OCI-LY7 (cell line): ENCODE measurements around the gene KIFC3. TPM values are rescaled to one million over a fixed set of nuclear protein-coding genes. Genes with fewer than 3 reads are reported as not detected.

Experiments
- BruUV-seq: library from RNA; stranded (reverse); fragments of 400-500 nt; replicated peaks from 2 replicates; lab custom pipeline; 2021; lab: Mats Ljungman, UMichigan
- CTCF ChIA-PET: fragments of 300-600 bp; sonication (Branson Sonifier 250); formaldehyde crosslinking; loops from one replicate; lab custom pipeline; 2022; ENCODE audit warnings: antibody characterized with exemption; ENCODE audit not compliant: unreplicated experiment; lab: Charles Lee
- POLR2A ChIA-PET: fragments of 300-600 bp; sonication (Branson Sonifier 250); formaldehyde crosslinking; loops from one replicate; lab custom pipeline; 2022; ENCODE audit warnings: antibody characterized with exemption; lab: Charles Lee
- DNase-seq: peaks from one replicate; pipeline ENCODE4 v3.0.0-alpha.2; 2015; ENCODE audit warnings: low spot score
- H2AFZ ChIP-seq: fragments of 200-600 bp; sonication (generic), shearing (Covaris generic); 2 replicates; pipeline ENCODE4 v1.6.1; 2014; ENCODE audit warnings: mild to moderate bottlenecking, antibody characterized with exemption, low read length, moderate library complexity
- H3K27ac ChIP-seq: fragments of 200-600 bp; sonication (generic); 2 replicates; pipeline ENCODE4 v1.5.1; 2014; ENCODE audit warnings: mixed run types, low read depth, mild to moderate bottlenecking, moderate library complexity, low read length, inconsistent platforms; ENCODE audit not compliant: poor library complexity, severe bottlenecking
- H3K36me3 ChIP-seq: fragments of 200-600 bp; sonication (generic); 2 replicates; pipeline ENCODE4 v1.6.1; 2014; ENCODE audit warnings: mild to moderate bottlenecking, antibody characterized with exemption, low read length, moderate library complexity, mixed read lengths; ENCODE audit not compliant: insufficient read depth
- H3K4me1 ChIP-seq: fragments of 200-600 bp; sonication (generic); 2 replicates; pipeline ENCODE4 v1.5.1; 2014; ENCODE audit warnings: mild to moderate bottlenecking, low read length; ENCODE audit not compliant: insufficient read depth, poor library complexity, severe bottlenecking
- H3K4me2 ChIP-seq: fragments of 200-600 bp; sonication (generic); 2 replicates; pipeline ENCODE4 v1.6.1; 2014; ENCODE audit warnings: mild to moderate bottlenecking, low read length
- H3K4me3 ChIP-seq: fragments of 200-600 bp; sonication (generic); 2 replicates; pipeline ENCODE4 v1.5.1; 2014; ENCODE audit warnings: mild to moderate bottlenecking, low read depth, low read length; ENCODE audit not compliant: poor library complexity, severe bottlenecking
- H3K79me2 ChIP-seq: fragments of 200-600 bp; sonication (generic); 2 replicates; pipeline ENCODE4 v1.6.1; 2016; ENCODE audit warnings: low read depth, mild to moderate bottlenecking, low read length, moderate library complexity, mixed read lengths; ENCODE audit not compliant: insufficient read depth
- H3K9me2 ChIP-seq: fragments of 200-600 bp; sonication (generic); 2 replicates; pipeline ENCODE4 v1.6.1; 2016; ENCODE audit warnings: mild to moderate bottlenecking, low read length, mixed read lengths; ENCODE audit not compliant: insufficient read depth
- H3K9me3 ChIP-seq: fragments of 200-600 bp; sonication (generic); 2 replicates; pipeline ENCODE4 v1.6.1; 2014; ENCODE audit warnings: mild to moderate bottlenecking, mixed run types, low read length, mixed read lengths
- H4K20me1 ChIP-seq: fragments of 200-600 bp; sonication (generic); 2 replicates; pipeline ENCODE4 v1.6.1; 2014; ENCODE audit warnings: mild to moderate bottlenecking, antibody characterized with exemption, low read length, moderate library complexity, mixed read lengths; ENCODE audit not compliant: insufficient read depth
- CTCF ChIP-seq: fragments of 200-600 bp; sonication (generic); conservative IDR thresholded peaks from 2 replicates; pipeline ENCODE4 v1.5.1; 2014; ENCODE audit warnings: mild to moderate bottlenecking, antibody characterized with exemption, low read length, moderate library complexity, mixed read lengths
- EZH2phosphoT487 ChIP-seq: fragments of 200-600 bp; sonication (generic); IDR thresholded peaks from 2 replicates; pipeline ENCODE4 v1.6.1; 2018; ENCODE audit warnings: low read depth, borderline replicate concordance, mild to moderate bottlenecking, mixed run types, antibody characterized with exemption, low read length, moderate library complexity, mixed read lengths
- intact Hi-C: fragments of 100-400 bp; cut with micrococcal nuclease; formaldehyde crosslinking; loops from one replicate; pipeline ENCODE4 v1.10.0; 2022; ENCODE audit not compliant: unreplicated experiment
- total RNA-seq, 2 experiments: library from RNA; depleted of rRNA in 1 of 2; stranded (reverse); fragments of >200 nt in 1 of 2; shearing (Covaris generic) in 1 of 2; gene quantifications; 2 replicates each; pipeline ENCODE4 v1.2.3, GENCODE V29; 2014 to 2022

KIFC3 gene
- total RNA-seq, 2 experiments from 2014 or later: 0.61 TPM; not detected in 1

- no peaks in the 10 kb centered on the region for H3K79me2 ChIP-seq
- no TSS peak for BruUV-seq
- no peaks in the 10 kb centered on the region for H3K9me3 ChIP-seq
- CTCF ChIA-PET: interaction anchor here (0.6 kb wide), 1 partner anchor 249 kb away, joined by 3 read pairs; no protein-coding TSS in a partner anchor
- no peaks in the 10 kb centered on the region for H4K20me1 ChIP-seq
- POLR2A ChIA-PET: no interaction called here
- H3K4me3 ChIP-seq: no peak overlapping the region
- TF ChIP-seq EZH2phosphoT487: no peak
- no peak for TF ChIP-seq CTCF
- no peak for DNase-seq
- no peak overlapping the region for H2AFZ ChIP-seq
- H3K27ac ChIP-seq: no peak overlapping the region
- H3K4me2 ChIP-seq: no peak overlapping the region
- no peaks in the 10 kb centered on the region for H3K36me3 ChIP-seq
- intact Hi-C loops: loop anchor here (5.0 kb wide), 2 partner anchors 120 to 145 kb away; no protein-coding TSS in a partner anchor
- H3K4me1 ChIP-seq: no peaks in the 10 kb centered on the region
- H3K9me2 ChIP-seq: no peaks in the 10 kb centered on the region
Measured at GRCh38 chr16:57722651-57723050, 79.6 kb downstream of the KIFC3 start.

- ChIA-PET POLR2A (no interaction called here), CTCF (no interaction called here)
- Histone ChIP-seq H3K27ac (no peak overlapping the region), H3K79me2 (no peaks in the 10 kb centered on the region), H3K36me3 (no peaks in the 10 kb centered on the region), H2AFZ (no peak overlapping the region), H4K20me1 (no peaks in the 10 kb centered on the region), H3K4me1 (no peaks in the 10 kb centered on the region), H3K4me3 (no peak overlapping the region), H3K9me3 (no peaks in the 10 kb centered on the region), H3K4me2 (no peak overlapping the region), H3K9me2 (no peaks in the 10 kb centered on the region)
- TF ChIP-seq CTCF (0 out of 2 replicates have a peak, but pooled peaks have one; percentile 22), EZH2phosphoT487 (no peak)
- no TSS peak for BruUV-seq
- no peak for DNase-seq
- intact Hi-C loops: loop anchor here (5.0 kb wide), 2 partner anchors 120 to 145 kb away; no protein-coding TSS in a partner anchor
Measured at GRCh38 chr16:57722210-57722499, 80.1 kb downstream of the KIFC3 start.

GRCh38 chr16:57721356-57722209 lies 80.7 kb downstream of the KIFC3 start:
- ChIA-PET POLR2A (no interaction called here), CTCF (no interaction called here)
- H3K9me2 ChIP-seq: no peaks in the 10 kb centered on the region
- no peak overlapping the region for H3K27ac ChIP-seq
- no TSS peak for BruUV-seq
- H3K4me1 ChIP-seq: no peaks in the 10 kb centered on the region
- H3K4me3 ChIP-seq: no peak overlapping the region
- DNase-seq: no peak
- no peaks in the 10 kb centered on the region for H3K79me2 ChIP-seq
- H3K36me3 ChIP-seq: no peaks in the 10 kb centered on the region
- H3K9me3 ChIP-seq: no peaks in the 10 kb centered on the region
- no peak overlapping the region for H2AFZ ChIP-seq
- no peak overlapping the region for H3K4me2 ChIP-seq
- no peak for TF ChIP-seq CTCF
- TF ChIP-seq EZH2phosphoT487: no peak
- H4K20me1 ChIP-seq: no peaks in the 10 kb centered on the region
- intact Hi-C loops: loop anchor here (5.0 kb wide), 2 partner anchors 119 to 144 kb away; no protein-coding TSS in a partner anchor
